ENCODE results near the gene CLPTM1. TPM values are rescaled to one million over a fixed set of nuclear protein-coding genes. Genes with fewer than 3 reads are reported as not detected.
"Not testable (repeated sequence)": the region's sequence is repeated elsewhere in the genome, so short reads cannot be mapped to it uniquely, and the experiment has no call there.

CLPTM1 gene, protein sequence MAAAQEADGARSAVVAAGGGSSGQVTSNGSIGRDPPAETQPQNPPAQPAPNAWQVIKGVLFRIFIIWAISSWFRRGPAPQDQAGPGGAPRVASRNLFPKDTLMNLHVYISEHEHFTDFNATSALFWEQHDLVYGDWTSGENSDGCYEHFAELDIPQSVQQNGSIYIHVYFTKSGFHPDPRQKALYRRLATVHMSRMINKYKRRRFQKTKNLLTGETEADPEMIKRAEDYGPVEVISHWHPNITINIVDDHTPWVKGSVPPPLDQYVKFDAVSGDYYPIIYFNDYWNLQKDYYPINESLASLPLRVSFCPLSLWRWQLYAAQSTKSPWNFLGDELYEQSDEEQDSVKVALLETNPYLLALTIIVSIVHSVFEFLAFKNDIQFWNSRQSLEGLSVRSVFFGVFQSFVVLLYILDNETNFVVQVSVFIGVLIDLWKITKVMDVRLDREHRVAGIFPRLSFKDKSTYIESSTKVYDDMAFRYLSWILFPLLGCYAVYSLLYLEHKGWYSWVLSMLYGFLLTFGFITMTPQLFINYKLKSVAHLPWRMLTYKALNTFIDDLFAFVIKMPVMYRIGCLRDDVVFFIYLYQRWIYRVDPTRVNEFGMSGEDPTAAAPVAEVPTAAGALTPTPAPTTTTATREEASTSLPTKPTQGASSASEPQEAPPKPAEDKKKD
- total RNA-seq, result 100 to 1,000 TPM; 113 to 129 TPM
- long read RNA-seq, transcript CLPTM1-201 (14 exons, 2,604 nt), result major isoform, 15 of 51 reads
- long read RNA-seq, partial matches to known transcripts, result 26 of 51 reads
- long read RNA-seq, other reads (novel, unspliced or antisense), result 10 of 51 reads

DNA sequence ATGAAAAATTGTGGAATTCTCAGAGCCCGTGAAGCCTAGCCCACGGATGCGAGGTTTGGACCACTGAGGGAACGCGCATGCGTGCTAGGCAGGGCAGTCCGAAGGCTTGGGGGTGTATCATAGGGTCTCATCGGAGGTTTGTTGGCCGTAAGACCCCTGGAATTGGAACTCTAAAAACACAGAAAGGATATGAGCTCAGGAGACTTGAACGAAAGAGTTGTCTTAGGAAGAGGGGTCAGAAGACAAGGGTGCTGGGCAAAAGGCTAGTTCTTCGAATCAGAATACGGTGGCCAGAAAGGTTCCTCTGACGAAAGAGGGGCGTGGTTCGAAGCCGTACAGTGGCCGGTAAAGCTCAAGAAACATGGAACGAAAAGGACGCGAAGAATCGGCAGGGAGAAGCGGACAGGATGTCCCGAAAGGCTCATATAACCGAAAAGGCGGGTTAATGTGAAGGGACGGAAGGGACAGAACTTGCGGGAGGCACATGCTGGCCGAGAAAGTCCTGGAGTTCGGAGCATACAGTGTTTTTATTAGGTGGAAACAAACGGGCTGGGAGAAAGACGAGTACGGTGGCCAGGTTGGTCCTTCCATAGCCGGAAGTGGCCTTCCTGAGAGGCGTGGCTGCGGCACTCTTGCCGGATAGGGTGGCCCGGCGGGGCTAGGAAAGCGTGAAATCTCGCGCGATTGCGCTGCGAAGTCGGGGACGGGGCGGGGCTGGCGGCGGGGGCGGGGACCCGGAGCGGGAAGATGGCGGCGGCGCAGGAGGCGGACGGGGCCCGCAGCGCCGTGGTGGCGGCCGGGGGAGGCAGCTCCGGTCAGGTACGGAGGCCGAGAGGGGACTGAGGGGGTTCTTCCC, at the start of gene CLPTM1:
Gene CLPTM1 (plus strand): TSS at position 732 of the 856 bp plus-strand sequence. CDS start 16 bp downstream, at position 748.
- intact Hi-C loops (cut with DNase I, micrococcal nuclease), result loop anchor here in 1 of 2 donors (10.0 kb wide), 1 partner anchor 50 kb away; the partner anchor contains the start of gene APOE
- ATAC-seq (peak; percentile 94), DNase-seq (peak; percentile 97)

DNA sequence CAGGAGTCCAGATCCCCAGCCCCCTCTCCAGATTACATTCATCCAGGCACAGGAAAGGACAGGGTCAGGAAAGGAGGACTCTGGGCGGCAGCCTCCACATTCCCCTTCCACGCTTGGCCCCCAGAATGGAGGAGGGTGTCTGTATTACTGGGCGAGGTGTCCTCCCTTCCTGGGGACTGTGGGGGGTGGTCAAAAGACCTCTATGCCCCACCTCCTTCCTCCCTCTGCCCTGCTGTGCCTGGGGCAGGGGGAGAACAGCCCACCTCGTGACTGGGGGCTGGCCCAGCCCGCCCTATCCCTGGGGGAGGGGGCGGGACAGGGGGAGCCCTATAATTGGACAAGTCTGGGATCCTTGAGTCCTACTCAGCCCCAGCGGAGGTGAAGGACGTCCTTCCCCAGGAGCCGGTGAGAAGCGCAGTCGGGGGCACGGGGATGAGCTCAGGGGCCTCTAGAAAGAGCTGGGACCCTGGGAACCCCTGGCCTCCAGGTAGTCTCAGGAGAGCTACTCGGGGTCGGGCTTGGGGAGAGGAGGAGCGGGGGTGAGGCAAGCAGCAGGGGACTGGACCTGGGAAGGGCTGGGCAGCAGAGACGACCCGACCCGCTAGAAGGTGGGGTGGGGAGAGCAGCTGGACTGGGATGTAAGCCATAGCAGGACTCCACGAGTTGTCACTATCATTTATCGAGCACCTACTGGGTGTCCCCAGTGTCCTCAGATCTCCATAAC, 49.6 kb upstream of the CLPTM1 start, which contains the start of gene APOE:
Gene APOE (plus strand): TSS at position 360 of the 724 bp plus-strand sequence. CDS start 829 bp downstream, outside the sequence.
- no peak for DNase-seq
- intact Hi-C loops (cut with DNase I, micrococcal nuclease), result loop anchor here (2.0 to 10.0 kb wide), 2 partner anchors 45 to 49 kb away; partner anchors contain the start of gene CLPTM1 (in 1 of the 2)
- no peak for ATAC-seq

DNA sequence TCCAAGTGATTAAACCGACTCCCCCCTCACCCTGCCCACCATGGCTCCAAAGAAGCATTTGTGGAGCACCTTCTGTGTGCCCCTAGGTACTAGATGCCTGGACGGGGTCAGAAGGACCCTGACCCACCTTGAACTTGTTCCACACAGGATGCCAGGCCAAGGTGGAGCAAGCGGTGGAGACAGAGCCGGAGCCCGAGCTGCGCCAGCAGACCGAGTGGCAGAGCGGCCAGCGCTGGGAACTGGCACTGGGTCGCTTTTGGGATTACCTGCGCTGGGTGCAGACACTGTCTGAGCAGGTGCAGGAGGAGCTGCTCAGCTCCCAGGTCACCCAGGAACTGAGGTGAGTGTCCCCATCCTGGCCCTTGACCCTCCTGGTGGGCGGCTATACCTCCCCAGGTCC, 47.6 kb upstream of the CLPTM1 start:
- DNase-seq, result no peak
- no peak for ATAC-seq
- intact Hi-C loops (cut with DNase I, micrococcal nuclease), result loop anchor here in 1 of 2 donors (10.0 kb wide), 1 partner anchor 47 kb away; the partner anchor contains the start of gene CLPTM1

DNA sequence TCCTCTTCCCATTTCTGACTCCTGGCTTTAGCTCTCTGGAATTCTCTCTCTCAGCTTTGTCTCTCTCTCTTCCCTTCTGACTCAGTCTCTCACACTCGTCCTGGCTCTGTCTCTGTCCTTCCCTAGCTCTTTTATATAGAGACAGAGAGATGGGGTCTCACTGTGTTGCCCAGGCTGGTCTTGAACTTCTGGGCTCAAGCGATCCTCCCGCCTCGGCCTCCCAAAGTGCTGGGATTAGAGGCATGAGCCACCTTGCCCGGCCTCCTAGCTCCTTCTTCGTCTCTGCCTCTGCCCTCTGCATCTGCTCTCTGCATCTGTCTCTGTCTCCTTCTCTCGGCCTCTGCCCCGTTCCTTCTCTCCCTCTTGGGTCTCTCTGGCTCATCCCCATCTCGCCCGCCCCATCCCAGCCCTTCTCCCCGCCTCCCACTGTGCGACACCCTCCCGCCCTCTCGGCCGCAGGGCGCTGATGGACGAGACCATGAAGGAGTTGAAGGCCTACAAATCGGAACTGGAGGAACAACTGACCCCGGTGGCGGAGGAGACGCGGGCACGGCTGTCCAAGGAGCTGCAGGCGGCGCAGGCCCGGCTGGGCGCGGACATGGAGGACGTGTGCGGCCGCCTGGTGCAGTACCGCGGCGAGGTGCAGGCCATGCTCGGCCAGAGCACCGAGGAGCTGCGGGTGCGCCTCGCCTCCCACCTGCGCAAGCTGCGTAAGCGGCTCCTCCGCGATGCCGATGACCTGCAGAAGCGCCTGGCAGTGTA, 46.9 kb upstream of the CLPTM1 start:
- intact Hi-C loops (cut with DNase I, micrococcal nuclease), result loop anchor here in 1 of 2 donors (10.0 kb wide), 1 partner anchor 47 kb away; the partner anchor contains the start of gene CLPTM1
- no peak for DNase-seq

DNA sequence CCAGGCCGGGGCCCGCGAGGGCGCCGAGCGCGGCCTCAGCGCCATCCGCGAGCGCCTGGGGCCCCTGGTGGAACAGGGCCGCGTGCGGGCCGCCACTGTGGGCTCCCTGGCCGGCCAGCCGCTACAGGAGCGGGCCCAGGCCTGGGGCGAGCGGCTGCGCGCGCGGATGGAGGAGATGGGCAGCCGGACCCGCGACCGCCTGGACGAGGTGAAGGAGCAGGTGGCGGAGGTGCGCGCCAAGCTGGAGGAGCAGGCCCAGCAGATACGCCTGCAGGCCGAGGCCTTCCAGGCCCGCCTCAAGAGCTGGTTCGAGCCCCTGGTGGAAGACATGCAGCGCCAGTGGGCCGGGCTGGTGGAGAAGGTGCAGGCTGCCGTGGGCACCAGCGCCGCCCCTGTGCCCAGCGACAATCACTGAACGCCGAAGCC, 46.3 kb upstream of the CLPTM1 start:
- intact Hi-C loops (cut with DNase I, micrococcal nuclease), result loop anchor here in 1 of 2 donors (10.0 kb wide), 1 partner anchor 46 kb away; the partner anchor contains the start of gene CLPTM1
- DNase-seq (no peak), ATAC-seq (no peak)

More for the DNA sequence above, 46.9 kb upstream of the CLPTM1 start:
- ATAC-seq, result no peak

DNA sequence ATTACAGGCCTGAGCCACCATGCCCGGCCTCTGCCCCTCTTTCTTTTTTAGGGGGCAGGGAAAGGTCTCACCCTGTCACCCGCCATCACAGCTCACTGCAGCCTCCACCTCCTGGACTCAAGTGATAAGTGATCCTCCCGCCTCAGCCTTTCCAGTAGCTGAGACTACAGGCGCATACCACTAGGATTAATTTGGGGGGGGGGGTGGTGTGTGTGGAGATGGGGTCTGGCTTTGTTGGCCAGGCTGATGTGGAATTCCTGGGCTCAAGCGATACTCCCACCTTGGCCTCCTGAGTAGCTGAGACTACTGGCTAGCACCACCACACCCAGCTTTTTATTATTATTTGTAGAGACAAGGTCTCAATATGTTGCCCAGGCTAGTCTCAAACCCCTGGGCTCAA, 45.4 kb upstream of the CLPTM1 start:
- ATAC-seq (no peak), DNase-seq (no peak)
- intact Hi-C loops (cut with DNase I, micrococcal nuclease), result loop anchor here in 1 of 2 donors (10.0 kb wide), 1 partner anchor 45 kb away; the partner anchor contains the start of gene CLPTM1

DNA sequence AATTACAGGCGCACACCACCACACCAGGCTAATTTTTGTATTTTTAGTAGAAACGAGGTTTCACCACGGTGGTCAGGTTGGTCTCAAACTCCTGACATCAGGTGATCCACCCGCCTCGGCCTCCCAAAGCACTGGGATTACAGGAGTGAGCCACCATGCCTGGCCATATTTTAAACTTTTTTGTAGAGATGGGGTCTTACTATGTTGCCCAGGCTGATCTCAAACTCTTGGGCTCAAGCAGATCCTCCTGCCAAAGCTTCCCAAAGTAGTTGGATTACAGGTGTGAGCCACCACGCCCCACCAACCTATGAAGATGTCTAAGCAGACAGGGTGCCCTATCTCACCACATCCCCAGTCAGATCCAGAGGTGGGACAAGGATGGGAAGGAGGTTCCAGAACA, 43.3 kb upstream of the CLPTM1 start:
- DNase-seq; ATAC-seq; intact Hi-C loops (cut with DNase I, micrococcal nuclease): not testable (repeated sequence)

DNA sequence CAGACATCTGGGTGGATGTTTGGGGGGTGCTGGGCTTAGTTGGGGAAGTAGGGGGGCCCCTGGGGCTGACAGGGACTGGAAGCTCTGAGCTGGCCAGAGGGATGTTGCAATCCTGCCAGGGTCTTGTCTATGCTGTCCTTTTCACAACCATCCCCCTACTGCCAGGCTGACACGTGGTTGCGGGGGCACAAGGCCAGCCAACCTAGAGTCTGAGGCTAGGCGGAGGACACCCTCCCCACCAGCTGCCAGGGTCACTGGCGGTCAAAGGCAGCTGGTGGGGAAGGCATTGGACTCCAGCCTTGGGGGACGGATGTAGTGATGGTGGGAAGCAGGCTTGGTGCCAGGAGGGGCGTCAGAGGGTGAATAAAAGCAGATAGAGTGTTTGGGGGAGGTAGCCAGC, 42.3 kb upstream of the CLPTM1 start:
- intact Hi-C loops (cut with DNase I, micrococcal nuclease), result no loop called here
- DNase-seq (no peak), ATAC-seq (no peak)

DNA sequence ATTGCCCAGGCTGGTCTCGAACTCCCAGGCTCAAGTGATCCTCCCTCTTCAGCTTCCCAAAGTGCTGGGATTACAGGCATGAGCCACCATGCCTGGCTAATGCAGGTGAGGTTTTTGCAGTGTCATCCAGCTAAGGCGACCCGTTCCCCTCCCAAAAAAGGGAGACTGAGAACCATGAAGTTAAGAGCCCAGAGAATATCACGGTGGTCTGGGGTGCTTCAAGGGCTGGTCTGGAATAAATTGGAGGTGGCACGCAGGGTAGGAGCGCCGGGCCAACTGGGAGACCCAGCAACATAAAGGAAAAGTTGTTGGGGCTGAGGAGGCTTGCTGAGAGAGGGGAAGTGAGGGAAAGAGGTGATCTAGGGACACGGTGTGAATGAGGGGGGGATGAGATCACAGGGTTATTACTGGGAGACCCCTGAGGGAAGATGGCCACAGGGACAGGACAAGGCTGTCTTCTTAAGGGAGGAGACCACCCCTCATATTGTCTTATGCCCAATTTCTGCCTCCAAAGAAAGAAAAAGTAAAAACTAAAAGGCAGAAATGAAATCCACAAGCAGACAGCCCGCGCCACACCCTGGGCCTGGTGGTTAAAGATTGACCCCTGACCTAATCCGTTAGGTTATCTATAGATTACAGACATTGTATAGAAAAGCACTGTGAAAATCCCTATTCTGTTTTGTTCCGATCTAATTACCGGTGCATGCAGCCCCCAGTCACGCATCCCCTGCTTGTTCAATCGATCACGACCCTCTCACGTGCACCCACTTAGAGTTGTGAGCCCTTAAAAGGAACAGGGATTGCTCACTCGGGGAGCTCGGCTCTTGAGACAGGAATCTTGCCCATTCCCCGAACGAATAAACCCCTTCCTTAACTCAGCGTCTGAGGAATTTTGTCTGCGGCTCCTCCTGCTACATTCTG, 41.4 kb upstream of the CLPTM1 start:
- DNase-seq; ATAC-seq; intact Hi-C loops (cut with DNase I, micrococcal nuclease): not testable (repeated sequence)

DNA sequence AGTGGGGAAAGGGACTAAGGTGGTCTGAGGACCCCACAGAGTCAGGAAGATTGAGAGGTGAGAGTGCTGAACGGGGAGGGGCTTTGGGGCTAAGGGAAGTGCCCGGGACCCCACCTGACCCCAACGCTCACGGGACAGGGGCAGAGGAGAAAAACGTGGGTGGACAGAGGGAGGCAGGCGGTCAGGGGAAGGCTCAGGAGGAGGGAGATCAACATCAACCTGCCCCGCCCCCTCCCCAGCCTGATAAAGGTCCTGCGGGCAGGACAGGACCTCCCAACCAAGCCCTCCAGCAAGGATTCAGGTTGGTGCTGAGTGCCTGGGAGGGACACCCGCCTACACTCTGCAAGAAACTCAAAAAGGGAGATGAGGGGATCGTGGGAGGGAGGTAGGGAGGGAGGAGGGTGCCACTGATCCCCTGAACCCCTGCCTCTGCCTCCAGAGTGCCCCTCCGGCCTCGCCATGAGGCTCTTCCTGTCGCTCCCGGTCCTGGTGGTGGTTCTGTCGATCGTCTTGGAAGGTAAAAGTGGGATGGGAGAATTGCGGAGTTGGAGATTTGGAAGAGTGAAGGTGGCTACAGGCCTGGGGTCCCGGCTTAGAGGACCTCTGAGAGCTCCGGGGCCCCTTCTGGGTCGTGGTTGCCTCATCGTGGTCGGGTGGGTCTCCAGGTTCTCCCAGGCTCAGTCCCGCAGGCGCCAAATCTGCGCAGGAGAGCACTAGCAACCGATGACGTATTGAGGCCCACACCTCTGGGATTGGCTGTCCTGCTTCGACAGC, 40.6 kb upstream of the CLPTM1 start, which contains the start of gene APOC1:
Gene APOC1 (plus strand): TSS at position 176 of the 774 bp plus-strand sequence. CDS start 284 bp downstream, at position 460.
- intact Hi-C loops (cut with DNase I, micrococcal nuclease), result not testable (repeated sequence)
- ATAC-seq (peak; percentile 93), DNase-seq (peak; percentile 78 to 83)

DNA sequence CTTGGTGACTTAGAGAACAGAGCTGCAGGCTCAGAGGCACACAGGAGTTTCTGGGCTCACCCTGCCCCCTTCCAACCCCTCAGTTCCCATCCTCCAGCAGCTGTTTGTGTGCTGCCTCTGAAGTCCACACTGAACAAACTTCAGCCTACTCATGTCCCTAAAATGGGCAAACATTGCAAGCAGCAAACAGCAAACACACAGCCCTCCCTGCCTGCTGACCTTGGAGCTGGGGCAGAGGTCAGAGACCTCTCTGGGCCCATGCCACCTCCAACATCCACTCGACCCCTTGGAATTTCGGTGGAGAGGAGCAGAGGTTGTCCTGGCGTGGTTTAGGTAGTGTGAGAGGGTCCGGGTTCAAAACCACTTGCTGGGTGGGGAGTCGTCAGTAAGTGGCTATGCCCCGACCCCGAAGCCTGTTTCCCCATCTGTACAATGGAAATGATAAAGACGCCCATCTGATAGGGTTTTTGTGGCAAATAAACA, 30.9 kb upstream of the CLPTM1 start:
- DNase-seq (no peak), ATAC-seq (no peak)
- intact Hi-C loops (cut with DNase I, micrococcal nuclease), result no loop called here

DNA sequence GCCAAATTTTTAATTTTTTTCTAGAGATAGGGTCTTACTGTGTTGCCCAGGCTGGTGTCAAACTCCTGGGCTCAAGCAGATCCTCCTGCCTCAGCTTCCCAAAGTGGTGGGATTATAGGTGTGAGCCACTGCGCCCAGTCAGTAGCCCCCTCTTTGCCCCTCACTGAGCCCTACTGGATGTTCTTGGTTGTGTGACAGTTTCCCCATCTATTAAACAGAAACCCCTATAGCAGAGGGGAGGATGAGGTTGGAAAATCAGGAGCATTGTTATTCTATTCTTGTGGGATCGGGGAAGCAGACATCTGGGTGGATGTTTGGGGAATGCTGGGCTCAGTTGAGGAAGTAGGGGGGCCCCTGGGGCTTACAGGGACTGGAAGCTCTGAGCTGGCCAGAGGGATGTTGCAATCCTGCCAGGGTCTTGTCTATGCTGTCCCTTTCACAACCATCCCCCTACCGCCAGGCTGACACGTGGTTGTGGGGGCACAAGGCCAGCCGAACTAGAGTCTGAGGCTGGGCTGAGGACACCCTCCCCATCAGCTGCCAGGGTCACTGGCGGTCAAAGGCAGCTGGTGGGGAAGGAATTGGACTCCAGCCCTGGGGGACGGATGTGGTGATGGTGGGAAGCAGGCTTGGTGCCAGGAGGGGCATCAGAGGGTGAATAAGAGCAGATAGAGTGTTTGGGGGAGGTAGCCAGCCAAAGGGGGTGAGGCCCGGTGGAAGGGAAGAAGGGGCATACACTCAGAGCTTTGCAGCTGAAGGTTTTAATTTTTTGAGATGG, 29.9 kb upstream of the CLPTM1 start:
- DNase-seq (peak; percentile 52 to 69), ATAC-seq (no peak)

DNA sequence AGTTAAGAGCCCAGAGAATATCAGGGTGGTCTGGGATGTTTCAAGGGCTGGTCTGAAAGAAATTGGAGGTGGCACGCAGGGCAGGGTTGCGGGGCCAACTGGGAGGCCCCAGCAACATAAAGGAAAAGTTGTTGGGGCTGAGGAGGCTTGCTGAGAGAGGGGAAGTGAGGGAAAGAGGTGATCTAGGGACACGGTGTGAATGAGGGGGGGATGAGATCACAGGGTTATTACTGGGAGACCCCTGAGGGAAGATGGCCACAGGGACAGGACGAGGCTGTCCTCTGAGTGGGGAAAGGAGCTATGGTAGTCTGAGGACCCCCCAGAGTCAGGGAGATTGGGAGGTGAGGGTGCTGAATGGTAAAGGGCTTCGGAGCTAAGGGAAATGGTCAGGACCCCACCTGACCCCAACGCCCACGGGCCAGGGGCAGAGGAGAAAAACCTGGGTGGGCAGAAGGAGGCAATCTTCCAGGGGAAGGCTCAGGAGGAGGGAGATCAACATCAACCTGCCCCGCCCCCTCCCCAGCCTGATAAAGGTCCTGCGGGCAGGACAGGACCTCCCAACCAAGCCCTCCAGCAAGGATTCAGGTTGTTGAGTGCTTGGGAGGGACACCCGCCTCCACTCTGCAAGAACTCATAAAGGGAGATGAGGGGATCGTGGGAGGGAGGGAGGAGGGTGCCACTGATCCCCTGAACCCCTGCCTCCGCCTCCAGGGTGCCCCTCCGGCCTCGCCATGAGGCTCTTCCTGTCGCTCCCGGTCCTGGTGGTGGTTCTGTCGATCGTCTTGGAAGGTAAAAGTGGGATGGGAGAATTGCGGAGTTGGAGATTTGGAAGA, 28.7 kb upstream of the CLPTM1 start:
- peak; percentile 46 for ATAC-seq
- DNase-seq; intact Hi-C loops (cut with DNase I, micrococcal nuclease): not testable (repeated sequence)

More for the DNA sequence above, 29.9 kb upstream of the CLPTM1 start:
- intact Hi-C loops (cut with DNase I, micrococcal nuclease), result no loop called here

Measured in left colon (tissue), 2 donors.